ENCODE data around the gene NAT16.

The NAT16 gene

GRCh38 chr7:101170617-101171441 lies 9.3 kb downstream of the NAT16 start:
- no peak for DNase-seq

- peak; percentile 55 to 74 (median 58) for DNase-seq
Measured at GRCh38 chr7:101169838-101170551, 10.1 kb downstream of the NAT16 start.

- no peak for DNase-seq
Measured at GRCh38 chr7:101169110-101169837, 10.8 kb downstream of the NAT16 start.

GRCh38 chr7:101168412-101169049 lies 11.6 kb downstream of the NAT16 start:
- no peak for DNase-seq

GRCh38 chr7:101167645-101168411 lies 12.3 kb downstream of the NAT16 start:
- DNase-seq: no peak

GRCh38 chr7:101166909-101167644 lies 13.0 kb downstream of the NAT16 start:
- DNase-seq: no peak

GRCh38 chr7:101166648-101166908 lies 13.5 kb downstream of the NAT16 start:
- DNase-seq: no peak

GRCh38 chr7:101165958-101166647 lies 14.0 kb downstream of the NAT16 start:
- DNase-seq: no peak

- DNase-seq: peak; percentile 80 to 85 (median 82)
Measured at GRCh38 chr7:101165075-101165957, 14.8 kb downstream of the NAT16 start, which contains the start of gene VGF. TSS of gene VGF (minus strand) at chr7:101165569. CDS start at chr7:101164843, 726 bp downstream.

- no peak for DNase-seq
Measured at GRCh38 chr7:101164071-101164840, 15.8 kb downstream of the NAT16 start.

GRCh38 chr7:101163279-101164070 lies 16.6 kb downstream of the NAT16 start:
- no peak for DNase-seq

- DNase-seq: no peak
Measured at GRCh38 chr7:101162551-101163278, 17.4 kb downstream of the NAT16 start.

- DNase-seq: no peak
Measured at GRCh38 chr7:101161692-101162471, 18.2 kb downstream of the NAT16 start.

GRCh38 chr7:101160910-101161309 lies 19.2 kb downstream of the NAT16 start:
- no peak for DNase-seq

- DNase-seq: no peak
Measured at GRCh38 chr7:101159696-101160674, 20.1 kb downstream of the NAT16 start.

Measured in activated CD4-positive, CD25-positive, alpha-beta regulatory T cell (primary cell).